ENCODE results near the gene CTSE. TPM values are rescaled to one million over a fixed set of nuclear protein-coding genes. Genes with fewer than 3 reads are reported as not detected.

The CTSE gene
- total RNA-seq, 1 donor from 2014 or later = 5.6 TPM

GRCh38 chr1:206040328-206040727 is 16.6 kb upstream of the CTSE start:
- H3K27ac Mint-ChIP-seq = no peak overlapping the region
- H3K36me3 Mint-ChIP-seq (ENCODE audit: insufficient read depth) = no peaks in the 10 kb centered on the region
- peaks cover 26% of the 10 kb centered on the region for H3K27me3 Mint-ChIP-seq
- no peak for DNase-seq (ENCODE audit: low spot score, unreplicated experiment)
- no peak for TF ChIP-seq CTCF (IDR thresholded peaks at IDR 0.05; ENCODE audit: unreplicated experiment)
- H3K9me3 Mint-ChIP-seq (ENCODE audit: low read depth) = no peaks in the 10 kb centered on the region
- no peak overlapping the region for H3K4me3 Mint-ChIP-seq (ENCODE audit: low read depth)
- H3K4me1 Mint-ChIP-seq (ENCODE audit: low read depth) = peaks cover 4% of the 10 kb centered on the region

- no peak for TF ChIP-seq CTCF (IDR thresholded peaks at IDR 0.05; ENCODE audit: unreplicated experiment)
- peaks cover 36% of the 10 kb centered on the region for H3K27me3 Mint-ChIP-seq
- DNase-seq (ENCODE audit: low spot score, unreplicated experiment) = no peak
- H3K4me3 Mint-ChIP-seq (ENCODE audit: low read depth) = no peak overlapping the region
- peaks cover 4% of the 10 kb centered on the region for H3K4me1 Mint-ChIP-seq (ENCODE audit: low read depth)
- no peak overlapping the region for H3K27ac Mint-ChIP-seq
- no peaks in the 10 kb centered on the region for H3K36me3 Mint-ChIP-seq (ENCODE audit: insufficient read depth)
- no peaks in the 10 kb centered on the region for H3K9me3 Mint-ChIP-seq (ENCODE audit: low read depth)
Measured at GRCh38 chr1:206039046-206039973, 15.6 kb upstream of the CTSE start.

GRCh38 chr1:206037581-206037980 is 13.9 kb upstream of the CTSE start:
- H3K9me3 Mint-ChIP-seq (ENCODE audit: low read depth) = no peaks in the 10 kb centered on the region
- H3K4me3 Mint-ChIP-seq (ENCODE audit: low read depth) = no peak overlapping the region
- no peak for DNase-seq (ENCODE audit: low spot score, unreplicated experiment)
- H3K36me3 Mint-ChIP-seq (ENCODE audit: insufficient read depth) = no peaks in the 10 kb centered on the region
- no peak for TF ChIP-seq CTCF (IDR thresholded peaks at IDR 0.05; ENCODE audit: unreplicated experiment)
- no peak overlapping the region for H3K27ac Mint-ChIP-seq
- peaks cover 4% of the 10 kb centered on the region for H3K4me1 Mint-ChIP-seq (ENCODE audit: low read depth)
- peaks cover 49% of the 10 kb centered on the region for H3K27me3 Mint-ChIP-seq

GRCh38 chr1:206036663-206037455 is 13.2 kb upstream of the CTSE start:
- Mint-ChIP-seq H3K9me3 (ENCODE audit: low read depth) (no peaks in the 10 kb centered on the region), H3K27me3 (peaks cover 54% of the 10 kb centered on the region), H3K4me1 (ENCODE audit: low read depth) (peaks cover 4% of the 10 kb centered on the region), H3K27ac (no peak overlapping the region), H3K4me3 (ENCODE audit: low read depth) (no peak overlapping the region), H3K36me3 (ENCODE audit: insufficient read depth) (no peaks in the 10 kb centered on the region)
- no peak for DNase-seq (ENCODE audit: low spot score, unreplicated experiment)
- no peak for TF ChIP-seq CTCF (IDR thresholded peaks at IDR 0.05; ENCODE audit: unreplicated experiment)

- Mint-ChIP-seq H3K4me3 (ENCODE audit: low read depth) (no peak overlapping the region), H3K27ac (no peak overlapping the region), H3K27me3 (peaks cover 49% of the 10 kb centered on the region), H3K36me3 (ENCODE audit: insufficient read depth) (no peaks in the 10 kb centered on the region), H3K4me1 (ENCODE audit: low read depth) (no peaks in the 10 kb centered on the region), H3K9me3 (ENCODE audit: low read depth) (no peaks in the 10 kb centered on the region)
- DNase-seq (ENCODE audit: low spot score, unreplicated experiment) = no peak
- TF ChIP-seq CTCF (IDR thresholded peaks at IDR 0.05; ENCODE audit: unreplicated experiment) = no peak
Measured at GRCh38 chr1:206035027-206035426, 11.3 kb upstream of the CTSE start.
